Stomach (tissue), 9 donors: ENCODE measurements around the gene NR5A2. TPM values are rescaled to one million over a fixed set of nuclear protein-coding genes. Genes with fewer than 3 reads are reported as not detected.
A peak's percentile ranks its signal among the peaks of the same experiment; 100 is the strongest.

Source experiments
- DNase-seq, 2 donors: peaks; one replicate each; pipeline versions ENCODE4 v3.0.0 to v3.0.0-alpha.2; 2013 to 2019
- H3K27ac ChIP-seq, 5 donors: fragments of 200-600 bp in 4 of 5; sonication (generic) in 4 of 5; one replicate each; pipeline ENCODE4 v1.5.1; 2013 to 2019; ENCODE audit warnings: mild to moderate bottlenecking in 1 of 5, moderate library complexity in 1 of 5
- H3K27me3 ChIP-seq, 3 donors: fragments of 200-600 bp; sonication (generic); one replicate each; pipeline ENCODE4 v1.5.1; 2017 to 2019; ENCODE audit warnings: mixed run types in 1 of 3
- H3K36me3 ChIP-seq, 4 donors: fragments of 200-600 bp; sonication (generic); 1 replicate in 3 of 4; 2 replicates in 1 of 4; pipeline ENCODE4 v1.5.1; 2016 to 2019
- H3K4me1 ChIP-seq, 4 donors: fragments of 200-600 bp; sonication (generic); one replicate each; pipeline ENCODE4 v1.5.1; 2016 to 2019
- H3K4me3 ChIP-seq, 4 donors: fragments of 200-600 bp; sonication (generic) in 3 of 4; one replicate each; pipeline ENCODE4 v1.5.1; 2016 to 2019; ENCODE audit warnings: mild to moderate bottlenecking in 1 of 4
- H3K9me3 ChIP-seq, 4 donors: fragments of 200-600 bp; sonication (generic); one replicate each; pipeline ENCODE4 v1.5.1; 2016 to 2019
- CTCF ChIP-seq, 7 experiments: fragments of 450-650 bp in 4 of 7; fragments of 200-600 bp in 3 of 7; sonication (generic) in 3 of 7; IDR thresholded peaks; one replicate each; pipeline ENCODE4 v1.5.1; 2016 to 2019; ENCODE audit warnings: antibody characterized with exemption in 7 of 7, control low read depth in 2 of 7, mild to moderate bottlenecking in 1 of 7
- EP300 ChIP-seq: sonication (generic); formaldehyde crosslinking; IDR thresholded peaks from one replicate; pipeline ENCODE4 v1.6.1; 2017; ENCODE audit warnings: antibody characterized with exemption
- POLR2A ChIP-seq, 4 donors: fragments of 450-650 bp; IDR thresholded peaks; one replicate each; pipeline ENCODE4 v1.6.1; 2016; ENCODE audit warnings: antibody characterized with exemption in 4 of 4, control low read depth in 2 of 4, mild to moderate bottlenecking in 1 of 4, moderate library complexity in 1 of 4
- POLR2AphosphoS5 ChIP-seq, 3 donors: sonication (generic); formaldehyde crosslinking; IDR thresholded peaks; one replicate each; pipeline ENCODE4 v1.6.1; 2016; ENCODE audit warnings: antibody characterized with exemption in 3 of 3
- WGBS, 5 donors: extraction: QIAGEN DNeasy Blood & Tissue Kit in 3 of 5; methylation state at CpG; one replicate each; pipeline versions ENCODE4 v1.1.5 to v1.1.7; 2013 to 2018; 5-methylcytosine and 5-hydroxymethylcytosine counted together
- intact Hi-C: fragments of 100-400 bp; cut with DNase I; formaldehyde crosslinking; loops from one replicate; pipeline ENCODE4 v1.15.1; 2023; ENCODE audit warnings: low total_unique reads
- polyA plus RNA-seq, 3 donors: library from polyadenylated mRNA; stranded (reverse); fragments of 200-250 nt; gene quantifications; one replicate each; pipeline ENCODE4 v1.2.3, GENCODE V29; 2013
- total RNA-seq, 5 donors: library from RNA; depleted of rRNA; stranded (reverse); fragments of >200 nt; gene quantifications; one replicate each; pipeline versions ENCODE4 v1.1.0 to v1.2.3, GENCODE V29; 2014 to 2016
- donor health status: healthy with polysubstance abuse.
- donor health status: Bipolar disorder and iron deficiency.
- donor health status: healthy.

NR5A2 gene
- total and polyA plus RNA-seq, 8 donors: 0.33 to 227 (median 0.46) TPM; not detected in 1

DNA sequence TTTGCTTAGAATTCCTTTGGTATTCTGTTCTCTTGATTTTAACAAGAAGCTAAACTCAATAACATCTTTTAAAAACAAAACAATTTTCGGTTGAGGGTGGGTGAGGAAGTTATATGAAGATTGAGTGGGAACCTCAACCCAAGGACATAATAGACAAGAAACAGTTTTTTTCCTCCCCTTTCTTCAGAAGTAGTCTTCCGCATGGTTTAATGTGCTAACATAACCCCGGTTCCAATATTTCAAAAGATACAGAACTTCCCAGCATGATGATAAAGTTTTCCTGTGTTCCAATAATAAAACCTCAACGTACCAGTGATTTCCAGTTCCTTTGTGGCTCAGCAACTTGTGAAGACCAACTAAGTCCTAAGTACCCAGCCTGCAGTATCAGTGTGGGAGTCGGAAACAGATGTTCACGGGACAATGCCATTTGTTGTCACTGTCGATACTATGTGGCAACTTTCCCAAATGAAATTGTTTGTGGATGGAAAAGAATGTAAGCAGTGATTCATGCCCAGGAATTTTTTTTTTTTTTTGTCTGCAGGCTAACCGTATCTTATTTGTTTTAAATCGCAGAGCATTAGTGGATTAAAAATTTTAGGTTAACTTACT lies 48.5 kb downstream of the NR5A2 start:
- H3K9me3 ChIP-seq: no peaks in the 10 kb centered on the region
- intact Hi-C loops: no loop called here
- DNase-seq: peak in 1 of 2 donors; percentile 82
- WGBS, 5 donors: 18 to 27% (median 19%) methylated on average over 9 of the region's 9 CpGs
- no peaks in the 10 kb centered on the region for H3K36me3 ChIP-seq
- H3K4me1 ChIP-seq: peaks cover 0 to 12% (median 5%) of the 10 kb centered on the region in 4 donors
- H3K27ac ChIP-seq: no peak overlapping the region
- TF ChIP-seq EP300 (no peak), POLR2A (IDR thresholded peaks at IDR 0.05) (no peak), POLR2AphosphoS5 (IDR thresholded peaks at IDR 0.05) (peak; percentile 8 to 60 (median 33)), CTCF (IDR thresholded peaks at IDR 0.05) (no peak)
- peaks cover 0 to 10% (median 0%) of the 10 kb centered on the region in 3 donors for H3K27me3 ChIP-seq
- no peak overlapping the region for H3K4me3 ChIP-seq

DNA sequence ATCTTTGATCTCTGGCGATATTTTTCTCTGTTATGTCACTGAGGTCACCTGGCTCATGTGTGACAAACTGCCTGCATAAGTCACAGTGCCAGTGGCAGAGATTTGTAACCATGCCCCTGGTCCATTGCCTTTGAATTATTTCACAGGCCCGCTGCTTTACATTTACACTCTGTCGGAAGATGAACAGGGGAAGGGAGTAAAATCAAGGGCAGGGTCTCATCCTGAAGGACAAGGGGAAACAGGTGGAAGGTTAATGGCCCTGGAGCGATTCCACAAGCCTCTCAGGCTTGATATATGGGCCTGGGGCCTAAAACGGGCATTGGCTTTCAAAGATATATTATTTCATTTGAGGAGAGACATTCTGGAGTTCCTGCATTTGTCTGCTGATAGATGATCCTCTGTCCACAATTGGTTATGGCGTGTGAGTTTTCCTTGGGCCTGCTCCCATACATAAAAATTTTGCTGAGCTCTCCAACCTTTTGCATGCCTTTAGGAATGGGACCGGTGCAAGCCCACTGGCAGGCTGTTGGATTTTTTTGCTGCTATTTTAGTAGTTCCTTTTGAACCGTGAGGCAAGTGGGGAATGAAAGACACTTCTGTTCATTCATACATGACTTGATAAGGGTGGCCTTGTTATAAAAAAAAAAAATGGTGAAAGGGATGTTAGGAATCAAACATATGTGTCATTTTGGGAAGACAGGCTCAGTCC lies 51.9 kb downstream of the NR5A2 start:
- intact Hi-C loops: no loop called here
- Histone ChIP-seq H3K4me3 (no peak overlapping the region), H3K36me3 (no peaks in the 10 kb centered on the region), H3K4me1 (peaks cover 0 to 12% (median 5%) of the 10 kb centered on the region in 4 donors), H3K27me3 (peaks cover 0 to 4% (median 0%) of the 10 kb centered on the region in 3 donors), H3K27ac (no peak overlapping the region), H3K9me3 (no peaks in the 10 kb centered on the region)
- WGBS, 5 donors: 75 to 87% (median 83%) methylated on average over 8 of the region's 8 CpGs
- no peak for DNase-seq
- no peak for TF ChIP-seq CTCF (IDR thresholded peaks at IDR 0.05)
- no peak for TF ChIP-seq POLR2AphosphoS5 (IDR thresholded peaks at IDR 0.05)
- TF ChIP-seq POLR2A (IDR thresholded peaks at IDR 0.05): no peak
- TF ChIP-seq EP300: no peak

DNA sequence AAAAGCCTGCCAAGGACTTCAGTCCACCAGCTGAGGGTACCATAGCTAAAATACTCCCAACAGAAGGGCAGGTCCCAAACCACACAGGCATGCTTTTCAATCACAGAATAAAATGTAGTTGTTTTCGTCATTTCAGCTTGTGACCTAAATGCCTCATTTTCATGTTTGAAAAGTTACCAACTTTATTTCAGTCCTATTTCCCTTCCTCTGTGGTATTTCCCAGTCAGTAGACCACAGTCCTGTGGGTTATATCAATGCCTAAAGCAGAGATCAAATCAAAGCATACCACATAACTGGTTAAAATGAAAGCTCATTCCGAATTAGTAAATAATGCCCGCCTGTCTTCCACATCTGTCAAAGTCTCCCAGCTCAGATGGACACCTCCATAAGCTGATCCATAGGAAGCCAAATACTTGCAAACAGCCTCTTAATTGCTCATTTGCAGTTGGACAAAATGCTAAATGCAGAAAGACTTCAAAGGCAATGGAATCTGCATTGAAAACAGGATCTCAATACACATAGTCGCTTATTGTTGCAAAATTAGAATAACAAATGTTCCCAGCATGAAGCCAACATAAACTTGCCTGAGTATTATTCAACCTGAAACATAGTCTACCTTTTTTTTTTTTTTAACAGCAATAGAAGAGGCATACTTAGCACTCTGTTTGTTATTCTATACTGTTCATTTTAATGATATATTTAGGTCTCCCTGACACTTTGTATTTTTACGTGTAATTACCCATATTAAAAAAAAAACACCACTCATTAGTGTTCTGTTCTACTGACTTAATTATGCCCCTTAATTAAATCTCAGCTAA lies 53.9 kb downstream of the NR5A2 start:
- intact Hi-C loops: no loop called here
- H3K4me1 ChIP-seq: peaks cover 0 to 3% (median 1%) of the 10 kb centered on the region in 4 donors
- no peak overlapping the region for H3K4me3 ChIP-seq
- no peaks in the 10 kb centered on the region for H3K36me3 ChIP-seq
- TF ChIP-seq POLR2AphosphoS5 (IDR thresholded peaks at IDR 0.05): no peak
- no peak for TF ChIP-seq POLR2A (IDR thresholded peaks at IDR 0.05)
- no peak for TF ChIP-seq CTCF (IDR thresholded peaks at IDR 0.05)
- no peak for TF ChIP-seq EP300
- WGBS, 5 donors: 54 to 72% (median 65%) methylated on average over 5 of the region's 5 CpGs
- DNase-seq: no peak
- no peak overlapping the region for H3K27ac ChIP-seq
- peaks cover 0 to 4% (median 0%) of the 10 kb centered on the region in 3 donors for H3K27me3 ChIP-seq
- H3K9me3 ChIP-seq: no peaks in the 10 kb centered on the region

DNA sequence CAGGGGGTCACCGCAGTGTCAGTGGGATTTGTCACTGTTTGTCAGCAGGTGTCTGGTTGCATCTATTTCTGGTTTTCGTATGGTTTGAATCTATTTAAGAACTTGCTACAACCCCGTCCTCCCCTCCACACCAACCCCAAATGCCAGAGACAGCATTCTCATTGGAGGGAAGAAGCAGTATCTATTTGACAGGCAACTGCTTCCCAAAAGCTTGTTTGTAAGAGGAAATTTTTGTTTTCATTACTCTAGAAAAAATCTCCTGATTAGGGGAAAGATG lies 54.4 kb downstream of the NR5A2 start:
- Histone ChIP-seq H3K27ac (no peak overlapping the region), H3K4me3 (no peak overlapping the region), H3K9me3 (no peaks in the 10 kb centered on the region), H3K27me3 (peaks cover 0 to 4% (median 0%) of the 10 kb centered on the region in 3 donors), H3K4me1 (no peaks in the 10 kb centered on the region), H3K36me3 (no peaks in the 10 kb centered on the region)
- TF ChIP-seq CTCF (IDR thresholded peaks at IDR 0.05) (no peak), POLR2AphosphoS5 (IDR thresholded peaks at IDR 0.05) (no peak), EP300 (no peak), POLR2A (IDR thresholded peaks at IDR 0.05) (no peak)
- DNase-seq: no peak
- WGBS, 5 donors: 77 to 86% (median 79%) methylated on average over 3 of the region's 3 CpGs
- intact Hi-C loops: no loop called here
